GM20000 (cell line): ENCODE data around the gene TF.

Experiments
- DNase-seq: peaks from one replicate; pipeline ENCODE4 v3.0.0; 2012; ENCODE audit warnings: low spot score
- CTCF ChIP-seq: IDR thresholded peaks from 2 replicates; pipeline ENCODE4 v1.5.1; 2012; ENCODE audit warnings: mild to moderate bottlenecking, control low read depth; ENCODE audit errors: extremely low read depth, missing control alignments

TF gene

DNA sequence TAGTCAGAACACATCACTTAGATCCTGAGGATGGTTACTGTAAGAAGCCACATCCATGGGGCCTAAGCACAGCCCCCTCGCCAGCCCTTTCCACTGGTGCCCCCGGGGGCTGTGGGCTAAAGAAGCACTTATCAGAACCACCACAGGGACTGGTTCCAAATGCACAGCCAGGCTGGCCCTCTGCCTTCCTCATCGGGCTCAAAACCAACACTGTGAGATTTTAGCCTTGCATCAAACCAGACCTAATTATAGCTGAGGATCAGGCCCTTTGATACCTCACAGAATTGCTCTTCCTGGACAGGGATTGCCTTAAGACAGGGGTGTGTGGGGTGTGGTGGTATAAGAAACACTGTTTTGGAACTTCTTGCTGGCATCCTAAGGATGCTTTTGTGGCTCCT is 83.1 kb downstream of the TF start:
- no peak for TF ChIP-seq CTCF
- no peak for DNase-seq

- no peak for DNase-seq
- TF ChIP-seq CTCF: no peak
Measured at GRCh38 chr3:133830071-133830470, 83.9 kb downstream of the TF start.

- no peak for TF ChIP-seq CTCF
- no peak for DNase-seq
Measured at GRCh38 chr3:133831966-133832801, 86.0 kb downstream of the TF start.

DNA sequence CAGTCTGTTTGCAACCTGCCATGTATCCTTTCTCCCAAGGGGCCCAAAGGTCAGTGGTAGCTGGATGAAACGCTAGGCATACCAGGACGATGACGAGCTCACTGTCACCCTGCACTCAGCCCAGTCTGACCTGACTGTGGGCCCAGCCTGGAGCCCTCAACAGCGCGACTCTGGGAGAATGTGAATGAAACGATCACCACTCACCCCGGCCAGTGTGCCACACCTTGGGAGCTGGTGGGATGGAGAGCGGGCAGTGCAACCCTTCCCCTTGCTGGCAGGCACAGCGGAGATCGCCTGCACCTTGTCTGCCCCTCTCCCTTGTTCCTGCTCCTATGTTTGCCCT is 86.6 kb downstream of the TF start:
- DNase-seq: no peak
- no peak for TF ChIP-seq CTCF

DNA sequence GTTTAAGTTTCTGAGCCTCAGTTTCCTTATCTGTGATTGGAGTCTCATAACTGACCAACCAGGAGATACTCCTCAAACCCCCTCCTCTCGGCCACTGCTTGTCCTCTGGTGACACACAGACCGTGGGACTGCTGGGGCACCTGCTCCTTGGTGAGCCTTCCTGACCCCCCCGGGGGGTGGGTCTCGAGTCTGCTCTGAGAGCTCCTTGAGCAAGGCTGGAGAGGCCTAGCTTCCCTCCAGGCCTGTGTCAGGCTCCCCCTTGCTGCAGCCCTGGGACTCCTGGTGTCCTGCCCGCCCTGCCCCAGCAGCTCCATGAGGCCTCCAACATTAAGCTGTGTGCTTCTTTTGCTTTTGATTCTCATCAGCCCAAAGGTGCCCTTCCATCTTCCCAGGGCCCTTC is 87.1 kb downstream of the TF start:
- TF ChIP-seq CTCF: no peak
- no peak for DNase-seq

DNA sequence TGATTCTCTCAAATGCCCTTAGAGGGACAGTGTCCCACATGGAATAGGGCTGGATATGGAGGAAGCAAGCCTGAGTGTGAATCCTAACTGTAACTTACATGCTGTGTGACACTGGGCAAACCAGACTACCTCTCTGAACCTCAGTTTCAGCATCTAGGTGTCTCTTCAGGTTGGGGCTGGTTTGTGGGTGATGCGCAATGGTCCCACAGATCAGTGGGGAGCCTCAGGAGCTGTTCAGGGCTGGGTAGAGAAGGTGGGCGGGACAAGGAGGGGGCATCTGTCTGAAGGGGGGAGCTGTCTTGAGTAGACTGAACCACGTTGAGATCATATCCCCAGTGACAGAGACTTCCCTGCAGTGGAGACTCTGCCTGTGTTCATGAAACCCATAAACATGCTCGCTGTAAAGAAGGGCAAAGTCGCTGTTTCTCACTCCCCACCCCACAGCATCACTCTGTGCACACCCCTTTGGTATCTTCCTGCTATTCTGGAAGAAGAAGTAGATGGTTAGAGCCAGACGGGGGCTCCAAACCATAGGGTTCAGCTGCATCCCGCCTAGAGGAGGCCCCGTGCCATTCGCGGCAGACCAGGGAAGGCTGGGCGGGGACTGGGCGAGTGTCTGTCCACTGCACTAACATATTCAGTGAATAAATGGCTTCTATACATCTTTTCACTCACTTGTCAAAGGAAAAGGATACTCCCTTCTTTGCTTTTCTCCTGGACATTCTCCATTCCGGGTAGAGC is 87.9 kb downstream of the TF start:
- TF ChIP-seq CTCF: no peak
- no peak for DNase-seq

GRCh38 chr3:133834621-133835417 is 88.6 kb downstream of the TF start:
- DNase-seq: no peak
- no peak for TF ChIP-seq CTCF
